H1 (cell line): ENCODE measurements around the gene NDC1. TPM values are rescaled to one million over a fixed set of nuclear protein-coding genes. Genes with fewer than 3 reads are reported as not detected.

Experiments used
- CTCF ChIA-PET: fragments of 300-600 bp; sonication (Branson Sonifier 250); formaldehyde crosslinking; loops from one replicate; lab custom pipeline; 2021; ENCODE audit not compliant: partially characterized antibody; lab: Charles Lee
- POLR2A ChIA-PET: fragments of 300-600 bp; sonication (Branson Sonifier 250); formaldehyde crosslinking; loops from one replicate; lab custom pipeline; 2021; ENCODE audit warnings: inconsistent platforms; ENCODE audit not compliant: partially characterized antibody; lab: Charles Lee
- DNase-seq, 2 experiments: peaks; one replicate each; pipeline versions ENCODE4 v3.0.0 to v3.0.0-alpha.2; 2010 to 2022; ENCODE audit warnings: low spot score in 2 of 2, low read depth in 1 of 2, mixed read lengths in 1 of 2
- FAIRE-seq: peaks from 2 replicates; lab custom pipeline; 2011; peaks lifted over from hg19 to GRCh38; lab: Jason Lieb, UNC
- H2AFZ ChIP-seq: 2 replicates; pipeline ENCODE4 v1.8.1; 2012; ENCODE audit warnings: low read length, inconsistent platforms
- H2AK5ac ChIP-seq: 2 replicates; pipeline ENCODE4 v1.6.1; 2013; ENCODE audit warnings: low read depth, low read length
- H2BK120ac ChIP-seq: replicated peaks from 2 replicates; pipeline ENCODE3; 2013; ENCODE audit warnings: low read depth, low read length, inconsistent platforms
- H2BK12ac ChIP-seq: 2 replicates; pipeline ENCODE4 v1.6.1; 2013; ENCODE audit warnings: low read depth, low read length
- H2BK15ac ChIP-seq: 2 replicates; pipeline ENCODE4 v1.6.1; 2013; ENCODE audit warnings: low read length
- H2BK20ac ChIP-seq: 2 replicates; pipeline ENCODE4 v1.6.1; 2013; ENCODE audit warnings: low read length
- H2BK5ac ChIP-seq: 2 replicates; pipeline ENCODE4 v1.6.1; 2013; ENCODE audit warnings: low read depth, low read length
- H3K14ac ChIP-seq: 2 replicates; pipeline ENCODE4 v1.6.1; 2013; ENCODE audit warnings: inconsistent platforms; ENCODE audit not compliant: insufficient read length
- H3K18ac ChIP-seq: 2 replicates; pipeline ENCODE4 v1.6.1; 2013; ENCODE audit warnings: low read length; ENCODE audit errors: extremely low read depth
- H3K23ac ChIP-seq: 2 replicates; pipeline ENCODE4 v1.6.1; 2013; ENCODE audit warnings: inconsistent platforms; ENCODE audit not compliant: insufficient read length
- H3K23me2 ChIP-seq: 2 replicates; pipeline ENCODE4 v1.6.1; 2013; ENCODE audit warnings: low read depth, low read length
- H3K27ac ChIP-seq: 2 replicates; pipeline ENCODE4 v1.6.1; 2011; ENCODE audit warnings: low read depth, low read length, inconsistent platforms
- H3K27me3 ChIP-seq, 4 experiments: replicated peaks in 1 of 4; 1 replicate in 1 of 4; 2 replicates in 3 of 4; pipeline versions ENCODE4 v1.6.1 to v1.8.1; 2011 to 2013; ENCODE audit warnings: low read length in 3 of 4, mild to moderate bottlenecking in 3 of 4, inconsistent platforms in 2 of 4, mixed read lengths in 2 of 4, moderate library complexity in 1 of 4; ENCODE audit not compliant: control insufficient read depth in 3 of 4, insufficient read depth in 3 of 4; ENCODE audit errors: extremely low read depth in 1 of 4
- H3K36me3 ChIP-seq, 4 experiments: 2 replicates each; pipeline versions ENCODE4 v1.6.1 to v1.8.1; 2011 to 2013; ENCODE audit warnings: mild to moderate bottlenecking in 4 of 4, low read length in 3 of 4, moderate library complexity in 2 of 4, control low read depth in 1 of 4, inconsistent platforms in 1 of 4; ENCODE audit not compliant: insufficient read depth in 4 of 4, control insufficient read depth in 2 of 4
- H3K4ac ChIP-seq: replicated peaks from 2 replicates; pipeline ENCODE3; 2013; ENCODE audit warnings: low read length, low read depth, mixed read lengths, inconsistent platforms; ENCODE audit not compliant: insufficient read length
- H3K4me1 ChIP-seq, 4 experiments: replicated peaks in 1 of 4; 1 replicate in 1 of 4; 2 replicates in 3 of 4; pipeline versions ENCODE4 v1.6.1 to v1.8.1; 2011 to 2013; ENCODE audit warnings: low read length in 3 of 4, inconsistent platforms in 2 of 4, mixed read lengths in 1 of 4; ENCODE audit not compliant: insufficient read depth in 4 of 4, control insufficient read depth in 3 of 4
- H3K4me2 ChIP-seq, 2 experiments: 2 replicates each; pipeline versions ENCODE4 v1.6.1 to v1.8.1; 2011 to 2013; ENCODE audit warnings: low read depth in 2 of 2, low read length in 2 of 2, control low read depth in 1 of 2, inconsistent platforms in 1 of 2, mild to moderate bottlenecking in 1 of 2; ENCODE audit not compliant: insufficient read depth in 1 of 2
- H3K4me3 ChIP-seq, 4 experiments: fragments of 200-600, 300-600 bp in 1 of 4; sonication (generic), shearing (Covaris generic), sonication (Bioruptor Twin) in 1 of 4; 2 replicates each; pipeline versions ENCODE4 v1.5.1 to v1.8.1; 2011 to 2016; ENCODE audit warnings: low read length in 4 of 4, low read depth in 3 of 4, control low read depth in 2 of 4, inconsistent platforms in 2 of 4, mild to moderate bottlenecking in 2 of 4, mixed read lengths in 1 of 4, moderate library complexity in 1 of 4; ENCODE audit not compliant: insufficient read depth in 2 of 4; ENCODE audit errors: extremely low read depth in 1 of 4
- H3K56ac ChIP-seq: replicated peaks from 2 replicates; pipeline ENCODE3; 2013; ENCODE audit warnings: low read depth, mild to moderate bottlenecking, mixed read lengths, low read length, inconsistent platforms; ENCODE audit not compliant: insufficient read length
- H3K79me1 ChIP-seq: 2 replicates; pipeline ENCODE4 v1.6.1; 2013; ENCODE audit warnings: low read depth, low read length, control low read depth
- H3K79me2 ChIP-seq, 2 experiments: 2 replicates each; pipeline versions ENCODE4 v1.6.1 to v1.8.1; 2012 to 2013; ENCODE audit warnings: low read length in 2 of 2, mild to moderate bottlenecking in 2 of 2, inconsistent platforms in 1 of 2; ENCODE audit not compliant: insufficient read depth in 2 of 2, control insufficient read depth in 1 of 2
- H3K9ac ChIP-seq, 4 experiments: replicated peaks in 1 of 4; 1 replicate in 1 of 4; 2 replicates in 3 of 4; pipeline versions ENCODE4 v1.6.1 to v1.8.1; 2011 to 2013; ENCODE audit warnings: low read depth in 3 of 4, low read length in 3 of 4, control low read depth in 2 of 4, mild to moderate bottlenecking in 2 of 4, moderate library complexity in 2 of 4, inconsistent platforms in 1 of 4; ENCODE audit errors: extremely low read depth in 1 of 4
- H3K9me3 ChIP-seq, 2 experiments: 2 replicates each; pipeline versions ENCODE4 v1.6.1 to v1.8.1; 2012 to 2013; ENCODE audit warnings: mild to moderate bottlenecking in 2 of 2, moderate library complexity in 2 of 2, control low read depth in 1 of 2, inconsistent platforms in 1 of 2, low read depth in 1 of 2, low read length in 1 of 2, mixed read lengths in 1 of 2; ENCODE audit not compliant: insufficient read depth in 2 of 2
- H4K20me1 ChIP-seq, 2 experiments: replicated peaks in 1 of 2; 2 replicates each; pipeline versions ENCODE3 to v1.8.1; 2011 to 2013; ENCODE audit warnings: inconsistent platforms in 2 of 2, low read length in 2 of 2, mild to moderate bottlenecking in 1 of 2; ENCODE audit not compliant: insufficient read depth in 2 of 2, control insufficient read depth in 1 of 2
- H4K5ac ChIP-seq: 2 replicates; pipeline ENCODE4 v1.6.1; 2013; ENCODE audit warnings: low read length, low read depth, mixed read lengths, inconsistent platforms; ENCODE audit not compliant: insufficient read length
- H4K8ac ChIP-seq: 2 replicates; pipeline ENCODE4 v1.8.0; 2013; ENCODE audit warnings: mild to moderate bottlenecking, moderate library complexity, low read length, inconsistent platforms; ENCODE audit not compliant: insufficient read depth; ENCODE audit errors: extremely low read depth
- H4K91ac ChIP-seq: replicated peaks from 2 replicates; pipeline ENCODE3; 2013; ENCODE audit warnings: low read length, mixed read lengths, inconsistent platforms; ENCODE audit not compliant: insufficient read length
- TAF7 ChIP-seq: optimal IDR thresholded peaks from 2 replicates; pipeline ENCODE3; 2011; ENCODE audit warnings: low read depth, mild to moderate bottlenecking, inconsistent platforms, low read length, moderate library complexity, borderline replicate concordance
- WGBS, 2 experiments: shearing (Covaris generic) in 1 of 2; methylation state at CpG; one replicate each; pipeline versions ENCODE4 v1.1.6 to v1.1.7; 2013 to 2015; ENCODE audit warnings: low lambda C conversion rate in 2 of 2, mixed read lengths in 2 of 2, inconsistent platforms in 1 of 2, low coverage in 1 of 2, missing lambda C conversion rate in 1 of 2; ENCODE audit not compliant: insufficient replicate concordance in 2 of 2, insufficient coverage in 1 of 2, insufficient read length in 1 of 2; ENCODE audit errors: extremely low coverage in 1 of 2, missing lambda C conversion rate in 1 of 2; 5-methylcytosine and 5-hydroxymethylcytosine counted together
- polyA plus RNA-seq, 7 experiments: library from polyadenylated mRNA; depleted of rRNA in 3 of 7; stranded (reverse) in 5 of 7; unstranded in 2 of 7; fragments of >200 nt in 5 of 7; fragments of 200-250 nt in 2 of 7; gene quantifications; 1 replicate in 5 of 7; 2 replicates in 1 of 7; 4 replicates in 1 of 7; pipeline versions ENCODE4 v1.2.1 to v1.2.3, GENCODE V29; 2011 to 2013; ENCODE audit warnings: missing spikeins in 2 of 7, mixed read lengths in 2 of 7
- total RNA-seq: library from RNA; stranded (reverse); fragmentation: NEBNext Ultra II Directional; extraction: Animal tissue kit (Norgen Biotek cat#: 25700); gene quantifications from 2 replicates; pipeline ENCODE4 v1.2.1, GENCODE V29; 2021

NDC1 gene
- total and polyA plus RNA-seq, 2 of the 8 experiments (the other 6 are each of a cell fraction or from before 2014, with no cell fraction given) = 62.9 to 66.1 TPM

GRCh38 chr1:53833393-53833792 is 4.7 kb downstream of the NDC1 start:
- no peak for TF ChIP-seq TAF7
- H4K20me1 ChIP-seq = peaks cover 0 to 2% of the 10 kb centered on the region in 2 experiments
- H2BK20ac ChIP-seq = no peak overlapping the region
- no peak overlapping the region for H2BK15ac ChIP-seq
- H3K36me3 ChIP-seq = peaks cover 0 to 19% (median 5%) of the 10 kb centered on the region in 4 experiments; a peak in 6 of 8 replicates
- no peak overlapping the region for H2AFZ ChIP-seq
- H3K9ac ChIP-seq = no peak overlapping the region
- FAIRE-seq = no peak
- H2BK120ac ChIP-seq = no peak overlapping the region
- H4K5ac ChIP-seq = no peak overlapping the region
- H3K27me3 ChIP-seq = no peaks in the 10 kb centered on the region
- H3K23me2 ChIP-seq = peaks cover 7% of the 10 kb centered on the region; the same call in 1 of the 2 replicates
- DNase-seq = no peak
- no peaks in the 10 kb centered on the region for H3K4me1 ChIP-seq
- H3K79me2 ChIP-seq = peaks cover 21 to 58% of the 10 kb centered on the region in 2 experiments
- H4K8ac ChIP-seq = no peak overlapping the region
- no peak overlapping the region for H2AK5ac ChIP-seq
- no peaks in the 10 kb centered on the region; a peak in 1 of 4 replicates for H3K9me3 ChIP-seq
- no peaks in the 10 kb centered on the region for H3K79me1 ChIP-seq
- H3K18ac ChIP-seq = no peak overlapping the region
- 97% methylated on average over 4 of the region's 4 CpGs; no CpG with 5 or more reads in 1 of the 2 experiments for WGBS, 2 experiments
- no peak overlapping the region for H3K4me3 ChIP-seq
- POLR2A ChIA-PET = interaction anchor here (0.7 kb wide), 1 partner anchor 1404 kb away, joined by 3 read pairs; no protein-coding TSS in a partner anchor
- H3K4ac ChIP-seq = no peak overlapping the region
- no peak overlapping the region for H2BK12ac ChIP-seq
- no peak overlapping the region for H3K27ac ChIP-seq
- no peak overlapping the region for H2BK5ac ChIP-seq
- no peak overlapping the region for H3K23ac ChIP-seq
- H3K56ac ChIP-seq = no peak overlapping the region
- CTCF ChIA-PET = interaction anchor here (0.7 to 2.7 kb wide), 3 partner anchors 22 to 240 kb away, joined by 3 to 10 read pairs (median 4); no protein-coding TSS in a partner anchor
- H4K91ac ChIP-seq = no peak overlapping the region
- no peak overlapping the region for H3K14ac ChIP-seq
- H3K4me2 ChIP-seq = no peak overlapping the region
